GM12872 (cell line): Measurements from ENCODE around the gene L1TD1.

Experiments
- CTCF ChIP-seq: IDR thresholded peaks from 3 replicates; pipeline ENCODE4 v1.5.1; 2011; ENCODE audit warnings: low read depth, mild to moderate bottlenecking, low read length, moderate library complexity; ENCODE audit not compliant: insufficient read depth

The L1TD1 gene

GRCh38 chr1:62178372-62178771, 16.3 kb upstream of the L1TD1 start:
- no peak for TF ChIP-seq CTCF

GRCh38 chr1:62180639-62181038, 14.0 kb upstream of the L1TD1 start:
- TF ChIP-seq CTCF, result no peak

- no peak for TF ChIP-seq CTCF
Measured at GRCh38 chr1:62181532-62181931, 13.1 kb upstream of the L1TD1 start.

- TF ChIP-seq CTCF, result no peak
Measured at GRCh38 chr1:62184336-62184735, 10.3 kb upstream of the L1TD1 start.

GRCh38 chr1:62185677-62186076, 9.0 kb upstream of the L1TD1 start:
- TF ChIP-seq CTCF, result no peak

- TF ChIP-seq CTCF, result no peak
Measured at GRCh38 chr1:62187548-62187947, 7.1 kb upstream of the L1TD1 start.

GRCh38 chr1:62188111-62188510, 6.5 kb upstream of the L1TD1 start:
- no peak for TF ChIP-seq CTCF

GRCh38 chr1:62196086-62196690, 1.5 kb downstream of the L1TD1 start:
- TF ChIP-seq CTCF, result no peak
